HG03378 (cell line): ENCODE measurements around the gene GPRC5A.
"Not testable (repeated sequence)": the region's sequence is repeated elsewhere in the genome, so short reads cannot be mapped to it uniquely, and the experiment has no call there.

Experiments
- ATAC-seq: cut with Tn5 transposase; IDR thresholded peaks from one replicate; pipeline ENCODE4 v1.9.1; 2021; ENCODE audit warnings: mild to moderate bottlenecking, moderate library complexity; ENCODE audit not compliant: unreplicated experiment

Gene GPRC5A

GRCh38 chr12:12891080-12891880, at the start of gene GPRC5A:
Gene GPRC5A, plus strand, starts transcription at chr12:12891562. Its CDS starts 16,688 bp downstream, at chr12:12908250.
- ATAC-seq = no peak

DNA sequence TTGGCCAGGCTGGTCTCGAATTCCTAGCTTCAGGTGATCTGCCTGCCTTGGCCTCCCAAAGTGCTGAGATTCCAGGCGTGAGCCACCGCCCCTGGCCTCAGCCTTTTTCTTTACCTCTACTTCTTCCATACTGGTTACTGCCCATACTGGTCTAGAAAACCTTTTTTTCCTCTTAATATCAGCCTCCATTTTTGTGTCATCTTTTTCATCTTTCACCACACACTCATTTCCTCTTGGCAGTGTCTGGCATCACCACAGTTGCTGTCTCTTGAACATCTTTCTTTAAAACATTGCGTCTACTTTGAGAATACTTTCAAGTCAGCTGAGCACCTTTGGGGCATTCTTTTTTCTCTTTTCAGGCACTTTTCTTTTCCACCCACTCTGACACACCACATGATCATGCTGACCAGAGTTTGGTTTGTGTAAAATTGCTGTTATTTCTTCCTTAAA, 45.5 kb upstream of the GPRC5A start:
- no peak for ATAC-seq

- ATAC-seq = not testable (repeated sequence)
Observed at GRCh38 chr12:12846780-12847179, 44.6 kb upstream of the GPRC5A start.

DNA sequence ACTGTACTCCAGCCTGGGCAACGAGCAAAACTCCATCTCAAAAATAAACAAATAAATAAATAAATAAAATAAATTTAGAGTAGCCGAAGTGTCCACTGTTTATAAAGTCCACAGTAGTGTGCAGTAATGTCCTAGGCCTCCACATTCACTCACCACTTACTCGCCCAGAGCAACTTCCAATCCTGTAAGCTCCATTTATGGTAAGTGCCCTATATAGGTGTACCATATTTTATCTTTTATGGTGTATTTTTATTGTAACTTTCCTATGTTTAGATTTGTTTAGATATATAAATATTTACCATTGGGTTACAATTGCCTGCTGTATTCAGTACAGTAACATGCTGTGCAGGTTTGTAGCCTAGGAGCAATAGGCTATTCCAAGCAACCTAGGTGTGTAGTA, 37.9 kb upstream of the GPRC5A start:
- no peak for ATAC-seq

GRCh38 chr12:12859690-12860089, 31.7 kb upstream of the GPRC5A start:
- no peak for ATAC-seq

GRCh38 chr12:12864243-12864642, 27.1 kb upstream of the GPRC5A start:
- ATAC-seq = no peak

- no peak for ATAC-seq
Observed at GRCh38 chr12:12868477-12869235, 22.7 kb upstream of the GPRC5A start.

DNA sequence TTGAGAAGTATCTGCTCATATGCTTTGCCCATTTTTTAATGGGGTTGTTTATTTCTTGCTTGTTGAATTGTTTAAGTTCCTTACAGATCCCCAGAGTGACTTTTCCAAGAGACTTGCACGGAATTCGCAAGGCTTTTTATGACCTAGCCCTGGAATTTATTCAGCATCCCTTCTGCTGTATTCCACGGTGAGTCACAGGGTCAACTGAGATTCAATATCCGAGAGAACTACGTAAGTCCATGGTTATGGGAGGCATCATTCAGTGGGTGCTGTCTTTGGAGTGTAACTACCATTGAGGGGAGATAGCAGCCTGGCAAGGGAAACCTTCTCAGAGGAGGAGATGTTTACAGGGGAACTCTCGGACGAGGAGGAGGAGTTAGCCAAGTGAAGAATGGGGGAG, 20.9 kb upstream of the GPRC5A start:
- no peak for ATAC-seq

GRCh38 chr12:12871587-12872138, 19.7 kb upstream of the GPRC5A start:
- ATAC-seq = no peak

- ATAC-seq = no peak
Observed at GRCh38 chr12:12872139-12872933, 19.0 kb upstream of the GPRC5A start.

DNA sequence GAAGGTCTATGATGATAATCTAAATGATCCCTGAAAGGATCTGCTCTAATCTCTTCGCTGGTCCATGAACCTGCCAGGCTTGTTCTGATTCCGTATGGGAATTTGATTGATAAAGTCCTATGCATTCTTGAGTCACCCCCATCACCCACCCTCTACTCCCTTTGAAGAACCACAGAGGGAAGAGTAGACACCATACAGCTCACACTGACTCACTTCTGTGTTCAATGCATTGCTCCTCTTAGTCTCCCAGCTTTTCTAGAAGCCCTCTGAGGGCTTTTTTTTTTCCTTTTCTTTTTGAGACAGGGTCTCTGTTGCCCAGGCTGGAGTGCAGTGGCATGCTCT, 18.5 kb upstream of the GPRC5A start:
- ATAC-seq = no peak

GRCh38 chr12:12874029-12874428, 17.3 kb upstream of the GPRC5A start:
- no peak for ATAC-seq

DNA sequence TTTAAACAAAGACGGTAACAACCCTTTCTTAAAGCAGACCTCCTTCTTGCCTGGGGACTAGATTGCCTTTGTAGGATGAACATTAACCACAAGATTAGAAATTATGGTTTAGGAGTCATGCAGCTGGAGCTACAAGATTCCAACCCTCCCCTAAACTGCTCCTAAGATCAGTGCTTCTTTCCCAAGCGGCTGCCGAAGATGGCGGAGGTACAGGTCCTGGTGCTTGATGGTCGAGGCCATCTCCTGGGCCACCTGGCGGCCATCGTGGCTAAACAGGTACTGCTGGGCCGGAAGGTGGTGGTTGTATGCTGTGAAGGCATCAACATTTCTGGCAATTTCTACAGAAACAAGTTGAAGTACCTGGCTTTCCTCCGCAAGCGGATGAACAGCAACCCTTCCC, 16.1 kb upstream of the GPRC5A start:
- ATAC-seq = not testable (repeated sequence)

DNA sequence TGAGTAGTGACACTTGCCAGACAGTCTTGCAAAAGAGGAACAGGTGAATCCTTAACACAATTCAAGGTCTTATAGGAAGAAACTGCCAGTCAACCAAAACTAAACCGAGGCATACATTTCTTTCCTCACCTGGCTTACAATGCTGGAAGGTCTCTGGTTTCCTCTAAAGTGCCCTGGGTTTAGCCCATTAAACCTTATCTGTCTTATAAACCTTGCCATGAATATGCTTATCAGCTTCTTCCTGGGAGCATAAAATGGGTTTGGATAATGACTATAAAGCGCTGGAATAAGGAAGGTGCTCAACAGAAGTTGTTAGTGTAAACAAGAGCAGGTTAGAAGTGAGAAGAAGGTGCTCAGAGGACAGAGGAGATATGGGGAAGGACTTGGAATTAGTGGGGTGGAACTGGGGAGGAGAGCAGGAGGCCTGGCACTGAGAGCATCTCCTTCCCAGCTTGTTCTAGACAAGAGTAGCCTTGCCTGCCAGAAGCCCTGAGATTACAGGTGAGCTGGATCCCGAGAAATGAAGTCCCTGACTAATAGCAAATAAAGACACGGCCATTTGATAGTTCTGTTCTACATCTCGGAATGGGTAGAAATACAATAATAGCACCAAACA, 14.1 kb upstream of the GPRC5A start:
- ATAC-seq = no peak

GRCh38 chr12:12877781-12878455, 13.4 kb upstream of the GPRC5A start:
- ATAC-seq = no peak

GRCh38 chr12:12880537-12880936, 10.8 kb upstream of the GPRC5A start:
- no peak for ATAC-seq

GRCh38 chr12:12881151-12881909, 10.0 kb upstream of the GPRC5A start:
- no peak for ATAC-seq

- no peak for ATAC-seq
Observed at GRCh38 chr12:12882288-12882687, 9.1 kb upstream of the GPRC5A start.

GRCh38 chr12:12883369-12884001, 7.9 kb upstream of the GPRC5A start:
- no peak for ATAC-seq
